Smooth muscle cell of the brain vasculature (primary cell): ENCODE results near the gene PTH2.

Experiments used
- DNase-seq: peaks from one replicate; pipeline ENCODE4 v3.0.0-alpha.2; 2012; ENCODE audit warnings: low read depth, low spot score

The PTH2 gene

DNA sequence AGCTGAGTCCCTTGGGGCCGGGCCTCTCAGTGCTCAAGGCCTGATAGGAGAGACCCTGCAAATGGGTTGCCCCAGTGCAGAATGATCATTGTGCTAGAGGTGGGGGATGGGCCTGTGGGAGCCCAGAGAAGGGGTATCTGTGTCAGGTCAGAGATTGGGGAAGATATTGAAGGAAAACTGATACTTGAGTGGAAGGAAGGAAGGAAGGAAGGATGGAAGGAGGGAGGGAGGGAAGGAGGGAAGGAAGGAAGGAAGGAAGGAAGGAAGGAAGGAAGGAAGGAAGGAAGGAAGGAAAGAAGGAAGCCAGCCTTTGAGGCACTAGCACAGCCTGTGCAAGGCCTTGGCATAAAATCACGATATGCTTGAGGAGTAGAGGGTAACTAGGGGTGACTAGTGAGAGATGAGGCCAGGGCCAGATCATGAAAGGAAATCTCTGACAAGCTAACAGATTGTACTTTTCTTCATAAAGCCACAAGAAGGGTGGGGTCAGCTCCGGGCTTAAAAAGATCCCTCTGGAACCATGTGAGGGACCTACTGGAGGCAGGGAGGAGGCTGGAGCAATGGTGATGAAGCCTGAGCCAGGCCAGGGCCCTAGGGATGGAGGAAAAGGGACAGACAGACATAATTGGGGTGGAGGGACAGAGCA is 11.4 kb downstream of the PTH2 start:
- no peak for DNase-seq

DNA sequence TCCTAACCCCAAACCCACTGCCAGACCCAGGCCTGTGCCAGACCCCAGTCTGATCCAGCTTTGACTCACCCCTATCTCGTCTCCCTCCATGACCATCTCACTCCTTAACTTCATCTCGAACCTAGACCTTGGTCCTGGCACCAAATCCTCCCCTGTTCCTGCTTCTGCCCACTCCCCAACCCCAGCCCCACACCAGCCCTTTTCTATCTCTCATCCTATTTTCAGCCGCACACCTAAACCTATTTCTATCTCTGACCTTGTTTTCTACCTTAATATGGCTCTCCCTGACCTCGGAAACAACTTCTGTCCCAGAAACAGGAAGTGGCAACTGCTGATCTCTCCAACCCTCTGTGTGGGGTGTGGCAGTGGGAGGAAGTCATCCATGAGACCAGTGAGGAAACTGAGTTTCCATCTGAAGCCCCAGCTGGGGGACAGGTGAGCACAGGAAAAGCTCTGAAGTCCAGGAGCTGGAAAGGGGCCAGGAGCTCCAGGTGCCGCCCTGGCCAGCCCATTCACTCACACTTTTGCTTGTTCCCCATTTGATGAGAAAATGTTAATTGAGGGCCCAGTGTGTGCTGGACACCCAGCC is 13.7 kb downstream of the PTH2 start:
- DNase-seq, result no peak

GRCh38 chr19:49408816-49409440 is 14.3 kb downstream of the PTH2 start:
- DNase-seq, result no peak

- no peak for DNase-seq
Observed at GRCh38 chr19:49407482-49408015, 15.7 kb downstream of the PTH2 start.

GRCh38 chr19:49407079-49407478 is 16.2 kb downstream of the PTH2 start:
- DNase-seq, result no peak

DNA sequence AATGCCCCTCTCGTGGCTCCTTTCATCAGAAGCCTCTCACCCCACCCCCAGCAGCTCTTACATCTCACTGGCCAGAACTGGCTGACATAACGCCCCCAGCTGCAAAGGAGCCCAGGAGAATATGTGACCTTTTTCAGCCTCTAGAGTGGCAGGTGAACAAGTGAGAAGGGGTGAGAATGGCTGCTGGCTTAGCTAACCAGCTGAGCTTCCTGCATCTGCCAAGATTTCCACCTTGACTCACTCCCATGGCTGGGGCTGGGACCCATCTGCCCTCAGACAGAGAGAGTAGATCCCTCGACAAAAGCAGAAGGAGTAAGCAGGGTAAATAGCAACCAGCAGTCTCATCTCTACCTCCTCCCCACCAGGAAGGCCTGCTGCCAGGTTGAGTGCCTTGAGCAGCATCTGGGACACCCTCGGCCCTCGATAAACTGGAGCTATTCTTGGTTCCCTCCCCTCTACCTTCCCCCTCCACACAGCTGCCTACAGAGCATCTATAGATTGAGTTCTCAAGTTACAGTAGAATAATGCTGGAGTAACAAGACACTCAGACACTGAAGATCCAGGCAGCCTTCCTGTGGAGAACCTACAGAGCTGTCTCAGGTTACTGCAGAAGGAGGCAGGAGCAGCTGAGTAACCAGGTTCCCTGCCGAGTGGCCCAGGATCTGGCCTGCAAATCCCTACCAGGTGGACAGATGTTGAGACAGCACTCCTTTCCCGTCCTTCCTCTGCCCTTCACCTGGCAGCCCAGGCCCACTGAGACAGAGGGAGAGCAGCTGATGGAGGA is 19.6 kb downstream of the PTH2 start:
- DNase-seq, result peak; percentile 86

DNA sequence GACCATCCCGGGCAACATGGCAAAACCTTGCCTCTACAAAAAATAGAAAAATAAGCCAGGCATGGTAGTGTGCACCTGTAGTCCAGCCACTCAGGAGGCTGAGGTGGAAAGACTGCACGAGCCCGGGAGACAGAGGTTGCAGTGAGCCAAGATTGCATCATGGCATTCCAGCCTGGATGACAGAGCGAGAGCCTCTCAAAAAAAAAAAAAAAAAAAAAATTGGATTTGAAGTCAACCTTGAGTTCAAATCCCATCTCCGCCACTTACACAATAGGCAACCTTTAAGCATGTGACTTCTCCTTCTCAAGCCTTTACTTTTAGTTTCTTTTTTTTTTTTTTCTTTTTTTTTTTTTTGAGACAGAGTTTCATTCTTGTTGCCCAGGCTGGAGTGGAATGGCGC is 23.2 kb downstream of the PTH2 start:
- DNase-seq, result no peak

DNA sequence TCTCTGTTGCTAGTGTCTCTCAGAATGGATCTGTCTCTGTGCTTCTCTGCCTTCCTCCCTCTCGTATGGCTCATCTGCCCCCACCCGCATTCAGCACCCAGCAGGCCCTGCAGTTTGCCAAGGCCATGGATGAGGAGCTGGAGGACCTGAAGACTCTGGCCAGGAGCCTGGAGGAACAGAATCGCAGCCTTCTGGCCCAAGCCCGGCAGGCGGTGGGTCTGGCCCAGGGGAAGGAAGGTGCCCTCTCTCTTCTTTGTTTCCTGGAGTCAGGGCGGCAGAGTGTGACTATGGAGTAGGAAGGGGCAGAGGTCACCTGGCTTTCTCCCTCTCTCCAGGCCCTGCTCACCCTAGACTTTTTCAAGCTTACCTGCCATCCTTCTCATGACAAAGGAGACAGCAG is 24.3 kb downstream of the PTH2 start:
- no peak for DNase-seq

DNA sequence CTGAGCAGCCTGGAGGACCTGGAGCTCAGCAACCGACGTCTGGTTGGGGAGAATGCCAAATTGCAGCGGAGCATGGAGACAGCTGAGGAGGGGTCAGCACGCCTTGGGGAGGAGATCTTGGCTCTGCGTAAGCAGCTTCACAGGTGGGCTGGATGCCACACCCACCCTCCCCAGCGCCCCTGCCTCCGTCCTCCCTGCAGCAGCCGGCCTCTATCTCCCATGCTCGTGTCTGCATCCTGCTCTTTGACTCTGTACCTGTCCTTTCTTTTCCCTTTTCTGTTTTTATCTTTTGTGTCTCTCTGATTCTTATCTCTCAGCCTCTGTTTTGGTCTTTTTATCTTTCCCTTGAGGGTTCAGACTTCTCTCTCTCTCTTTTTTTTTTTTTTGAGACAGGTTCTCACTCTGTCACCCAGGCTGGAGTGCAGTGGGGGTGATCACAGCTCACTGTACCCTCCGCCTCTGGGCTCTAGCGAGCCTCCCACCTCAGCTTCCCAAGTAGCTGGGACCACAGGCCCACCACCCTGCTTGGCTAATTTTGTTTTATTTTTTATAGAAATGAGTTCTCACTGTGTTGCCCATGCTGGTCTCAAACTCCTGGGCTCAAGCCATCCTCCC is 25.1 kb downstream of the PTH2 start:
- no peak for DNase-seq

DNA sequence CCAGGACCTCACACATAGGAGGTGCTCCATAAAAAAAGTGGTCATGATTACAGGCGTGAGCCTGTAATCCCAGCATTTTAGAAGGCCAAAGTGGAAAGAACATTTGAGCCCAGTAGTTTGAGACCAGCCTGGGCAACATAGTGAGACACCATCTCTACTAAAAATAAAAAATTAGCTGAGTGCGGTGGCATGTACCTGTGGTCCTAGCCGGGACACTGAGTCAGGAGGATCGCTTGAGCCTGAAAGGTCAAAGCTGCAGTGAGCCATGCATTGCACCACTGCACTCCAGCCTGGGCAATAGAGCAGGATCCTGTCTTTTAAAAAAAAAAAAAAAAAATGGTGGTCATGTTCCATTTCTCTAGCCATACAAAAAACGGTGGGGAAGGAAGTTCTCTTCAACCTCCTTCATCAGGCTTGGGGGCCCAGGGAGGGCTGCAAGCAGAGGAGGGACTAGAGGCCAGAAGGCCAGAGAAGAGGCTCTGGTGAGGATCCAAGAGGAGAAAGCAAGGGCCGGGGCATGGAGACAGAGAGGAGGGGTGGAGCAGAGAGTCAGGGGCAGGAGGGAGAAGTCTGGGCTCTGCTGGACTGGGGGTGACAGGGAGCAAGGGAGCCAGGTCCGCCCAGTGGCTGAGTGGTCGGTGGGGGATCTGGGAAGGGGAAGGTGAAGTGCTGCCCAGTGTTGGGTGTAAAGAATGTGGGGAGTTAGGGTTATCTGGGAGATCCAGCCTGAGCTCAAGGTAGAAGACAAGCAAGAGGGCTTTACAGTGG is 26.3 kb downstream of the PTH2 start:
- DNase-seq, result no peak

DNA sequence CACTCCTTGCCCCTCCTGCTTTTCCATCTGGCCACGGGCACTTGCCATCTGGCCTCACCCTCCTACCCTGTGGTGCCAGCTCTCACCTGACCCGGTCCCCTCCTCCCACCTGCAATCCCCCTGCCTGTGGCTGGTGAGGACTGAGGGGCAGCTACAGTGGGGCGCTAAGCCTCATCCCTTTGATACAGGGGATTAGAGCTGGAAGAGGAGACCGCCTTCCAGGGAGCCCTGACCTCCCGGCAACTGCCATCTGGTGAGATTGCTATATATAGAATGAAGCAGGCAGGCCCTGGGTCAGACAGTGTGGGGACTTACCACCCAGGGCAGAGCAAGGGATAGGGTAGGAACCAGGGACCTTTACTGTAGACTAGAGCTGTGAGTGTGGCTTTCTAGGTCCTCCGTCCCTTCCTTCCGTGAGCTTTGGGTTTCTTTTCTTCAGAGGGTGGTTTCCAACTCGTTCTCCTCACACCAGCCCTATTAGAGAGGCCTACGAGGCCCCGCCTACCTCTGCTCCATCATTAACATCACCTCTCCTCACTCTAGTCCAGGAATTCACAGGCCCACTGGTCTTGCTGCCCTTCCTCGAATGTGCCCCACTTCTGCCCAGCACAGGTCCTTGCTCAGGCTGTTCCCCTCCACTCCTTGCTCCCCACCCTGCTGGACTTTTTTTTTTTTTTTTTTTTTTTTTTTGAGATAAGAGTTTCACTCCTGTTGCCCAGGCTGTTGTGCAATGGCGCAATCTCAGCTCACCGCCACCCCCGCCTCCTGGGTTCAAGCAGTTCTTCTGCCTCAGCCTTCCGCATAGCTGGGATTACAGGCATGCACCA is 27.4 kb downstream of the PTH2 start:
- DNase-seq, result no peak

- no peak for DNase-seq
Observed at GRCh38 chr19:49393881-49394280, 29.4 kb downstream of the PTH2 start.

DNA sequence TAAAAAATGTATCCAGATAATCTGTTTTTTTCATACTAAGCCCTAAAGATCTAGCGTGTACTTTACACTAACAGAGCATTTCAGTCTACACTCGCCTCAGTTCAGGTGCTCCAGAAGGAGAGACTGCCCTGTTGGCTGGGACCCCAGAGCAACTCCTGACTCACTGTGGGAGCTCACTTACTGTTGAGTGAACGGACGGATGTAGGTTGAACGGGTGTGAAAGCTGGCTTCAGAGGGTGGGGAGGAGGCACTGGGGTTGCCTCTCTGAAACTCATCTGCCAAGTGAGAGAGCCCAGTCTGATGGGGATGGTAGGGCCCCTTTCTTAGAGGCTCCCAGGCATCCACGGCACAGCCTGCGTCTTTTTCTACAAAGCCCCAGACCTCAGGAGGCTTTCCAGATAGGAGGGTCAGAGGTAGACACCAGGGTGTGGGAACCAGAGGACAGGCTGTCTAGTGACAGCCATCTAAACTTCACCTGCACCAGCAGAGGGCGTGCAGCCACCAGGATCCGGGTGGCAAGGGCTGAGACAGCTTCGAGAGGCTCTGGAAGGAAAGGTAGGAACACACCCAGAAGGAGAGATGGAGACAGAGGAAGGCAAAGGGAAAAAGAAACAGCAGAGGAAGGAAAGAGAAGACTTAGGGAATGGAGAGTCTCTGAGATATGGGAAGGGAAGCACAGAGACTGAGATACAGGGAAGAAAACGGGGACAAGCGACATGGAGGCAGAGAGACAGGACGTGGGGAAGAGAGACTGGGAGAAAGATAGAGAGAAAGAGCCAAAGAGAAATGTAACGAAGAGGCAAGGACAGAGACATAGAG is 31.5 kb downstream of the PTH2 start:
- peak; percentile 41 for DNase-seq

GRCh38 chr19:49390929-49391359 is 32.3 kb downstream of the PTH2 start:
- no peak for DNase-seq

DNA sequence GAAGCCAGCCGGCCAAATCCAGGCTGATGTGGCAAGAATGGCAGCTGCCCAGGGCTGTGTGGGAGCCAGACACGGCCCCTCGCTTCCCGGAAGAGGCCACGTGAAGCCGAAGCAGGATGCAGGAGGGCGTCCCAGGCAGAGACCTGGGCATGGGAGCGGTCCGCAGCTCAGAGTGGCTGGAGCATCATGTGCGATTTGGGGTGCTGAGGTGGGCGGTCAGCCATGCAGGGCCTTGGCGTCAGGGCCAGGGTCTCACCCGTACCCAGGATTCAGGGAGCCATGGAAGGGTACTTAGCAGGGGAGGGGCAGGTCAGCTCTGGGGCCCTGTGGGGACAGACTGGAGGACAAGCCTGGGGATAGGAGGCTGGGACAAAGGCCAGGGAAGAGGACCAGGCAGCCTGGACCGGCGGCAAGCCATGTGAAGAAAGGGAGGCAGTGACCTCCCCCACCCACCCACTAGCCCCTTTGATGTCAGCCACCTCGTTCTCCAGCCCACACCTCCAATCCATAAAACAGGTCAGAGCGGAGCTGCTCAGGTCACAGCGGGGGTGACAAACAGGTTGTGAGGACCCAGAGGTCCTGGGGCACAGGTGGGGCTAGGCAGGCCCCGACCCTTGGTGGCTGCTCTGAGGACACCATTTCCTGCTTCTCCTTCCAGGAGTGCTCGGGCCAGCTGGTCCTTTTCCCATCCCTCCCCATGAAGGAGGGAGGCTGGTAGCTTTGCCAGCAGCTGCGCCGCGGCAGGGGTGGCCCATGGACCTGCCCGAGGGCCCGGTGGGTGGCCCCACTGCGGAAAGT is 32.9 kb downstream of the PTH2 start:
- DNase-seq, result no peak

- DNase-seq, result no peak
Observed at GRCh38 chr19:49389406-49389805, 33.8 kb downstream of the PTH2 start.

GRCh38 chr19:49387936-49388372 is 35.3 kb downstream of the PTH2 start, which contains the start of gene KASH5:
TSS of gene KASH5 (plus strand) at chr19:49388249. CDS start at chr19:49390884, 2,635 bp downstream.
- no peak for DNase-seq

- DNase-seq, result no peak
Observed at GRCh38 chr19:49383599-49383998, 39.6 kb downstream of the PTH2 start.
